ENCODE data around the gene DDX31.

Gene DDX31

GRCh38 chr9:132645306-132645705, 24.5 kb downstream of the DDX31 start:
- in situ Hi-C loops (cut with MboI; ENCODE audit: low pct_unique_long_range_greater_than_20kb, low sequenced_read_pairs), result no loop called here

DNA sequence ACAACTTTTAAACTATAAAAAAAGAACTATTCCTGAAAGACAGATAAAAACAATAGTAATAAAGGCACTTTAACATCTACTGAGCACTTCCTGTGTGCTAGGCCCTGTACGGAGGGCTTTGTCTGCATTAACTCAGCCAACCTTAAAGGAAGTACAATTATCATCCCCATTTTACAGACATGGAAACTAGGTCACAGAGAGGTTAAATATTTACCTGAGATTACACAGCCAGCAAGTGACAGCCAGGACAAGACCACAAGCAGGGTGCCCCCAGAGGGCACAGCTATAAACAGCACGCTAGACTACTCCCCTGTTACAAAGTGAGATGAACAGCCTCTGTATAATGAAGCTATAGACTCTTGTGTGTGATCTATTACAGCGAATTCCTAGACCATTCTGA, 25.5 kb downstream of the DDX31 start:
- in situ Hi-C loops (cut with MboI; ENCODE audit: low pct_unique_long_range_greater_than_20kb, low sequenced_read_pairs), result no loop called here

More at GRCh38 chr9:132645306-132645705, 24.5 kb downstream of the DDX31 start:
- DNase-seq, result no peak

DNA sequence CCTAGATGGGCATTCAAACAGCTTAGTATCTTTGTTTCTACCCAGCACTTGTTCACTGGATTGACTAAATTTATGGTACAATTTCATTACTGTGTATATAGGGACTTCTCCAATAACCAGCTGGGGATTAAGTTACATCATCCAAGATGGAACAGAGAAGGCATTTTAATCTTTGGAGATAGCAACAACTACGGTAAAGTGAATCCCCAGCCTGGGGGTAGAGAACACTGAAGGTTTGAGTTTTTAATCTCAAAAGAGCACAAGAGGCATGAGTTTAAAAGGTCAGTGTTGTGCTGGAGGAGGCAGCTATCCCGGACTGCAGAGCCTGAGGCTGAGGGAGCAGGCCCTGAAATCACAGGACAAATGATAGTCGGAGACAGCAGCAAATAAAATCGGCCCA, 28.6 kb downstream of the DDX31 start:
- no peak for DNase-seq
- in situ Hi-C loops (cut with MboI; ENCODE audit: low pct_unique_long_range_greater_than_20kb, low sequenced_read_pairs), result no loop called here

More for the DNA sequence above, 25.5 kb downstream of the DDX31 start:
- peak; percentile 19 for DNase-seq

- in situ Hi-C loops (cut with MboI; ENCODE audit: low pct_unique_long_range_greater_than_20kb, low sequenced_read_pairs), result no loop called here
- no peak for DNase-seq
Measured at GRCh38 chr9:132639322-132639721, 30.5 kb downstream of the DDX31 start.

DNA sequence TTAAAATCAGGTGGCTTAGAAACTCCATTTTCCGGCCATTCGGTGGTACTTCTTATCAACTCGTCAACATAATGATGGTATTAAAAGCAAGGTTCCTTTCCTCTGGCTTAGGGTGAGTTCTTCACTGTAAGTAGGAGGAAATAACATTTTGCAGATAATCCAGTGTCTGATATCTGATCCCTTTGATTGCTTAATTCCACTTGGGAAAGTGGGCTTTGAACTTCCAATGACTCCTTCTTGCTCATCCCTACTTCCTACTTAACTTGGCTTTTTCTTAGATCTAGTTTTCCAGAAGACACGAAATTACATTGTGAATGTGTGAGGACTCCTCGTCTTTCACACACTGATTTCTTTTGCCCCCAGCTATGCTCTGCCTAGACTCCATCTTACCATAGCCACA, 31.5 kb downstream of the DDX31 start:
- in situ Hi-C loops (cut with MboI; ENCODE audit: low pct_unique_long_range_greater_than_20kb, low sequenced_read_pairs), result no loop called here
- no peak for DNase-seq

DNA sequence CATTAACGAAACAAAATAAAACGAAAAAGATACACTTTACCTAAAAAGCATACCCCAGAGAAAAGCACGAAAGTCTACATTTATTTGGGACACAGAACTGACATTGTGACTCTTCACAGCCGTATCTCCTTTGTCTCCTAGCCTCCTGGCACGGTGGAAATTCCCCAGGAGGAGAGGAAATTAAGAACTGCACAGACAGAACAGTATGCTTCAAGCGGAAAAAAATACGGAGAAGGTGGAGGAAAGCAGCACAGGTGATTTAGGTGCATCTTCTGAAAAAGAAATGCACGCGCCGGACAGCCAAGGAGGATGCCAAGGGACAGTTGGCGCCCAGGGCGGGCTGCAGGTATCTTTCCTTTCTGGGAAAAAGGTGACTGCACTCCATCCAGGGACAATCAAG, 32.0 kb downstream of the DDX31 start:
- DNase-seq, result no peak
- in situ Hi-C loops (cut with MboI; ENCODE audit: low pct_unique_long_range_greater_than_20kb, low sequenced_read_pairs), result no loop called here

- no peak for DNase-seq
- in situ Hi-C loops (cut with MboI; ENCODE audit: low pct_unique_long_range_greater_than_20kb, low sequenced_read_pairs), result no loop called here
Measured at GRCh38 chr9:132637351-132637750, 32.4 kb downstream of the DDX31 start.

GRCh38 chr9:132634327-132634726, 35.5 kb downstream of the DDX31 start:
- DNase-seq, result no peak
- in situ Hi-C loops (cut with MboI; ENCODE audit: low pct_unique_long_range_greater_than_20kb, low sequenced_read_pairs), result no loop called here

- in situ Hi-C loops (cut with MboI; ENCODE audit: low pct_unique_long_range_greater_than_20kb, low sequenced_read_pairs), result no loop called here
- DNase-seq, result no peak
Measured at GRCh38 chr9:132632413-132633129, 37.2 kb downstream of the DDX31 start.

DNA sequence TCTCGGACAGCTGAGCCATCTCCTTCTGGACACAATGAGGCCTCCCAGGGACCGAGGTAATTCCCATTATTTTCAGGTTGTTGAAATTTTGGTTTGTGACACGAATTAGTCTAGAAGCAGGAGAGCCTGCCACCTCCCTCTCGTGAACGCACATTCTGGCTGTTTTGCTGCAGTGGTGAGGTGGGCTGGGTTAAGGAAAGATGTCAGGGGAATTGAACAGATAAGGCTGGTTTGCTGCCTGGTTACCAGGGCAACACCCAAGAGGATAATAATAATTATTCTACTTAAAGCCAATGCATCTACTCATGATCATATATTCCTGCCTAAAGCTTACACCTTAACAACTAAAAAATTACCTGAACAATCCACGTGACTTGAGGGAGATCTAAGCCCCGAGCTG, 38.1 kb downstream of the DDX31 start:
- DNase-seq, result no peak

DNA sequence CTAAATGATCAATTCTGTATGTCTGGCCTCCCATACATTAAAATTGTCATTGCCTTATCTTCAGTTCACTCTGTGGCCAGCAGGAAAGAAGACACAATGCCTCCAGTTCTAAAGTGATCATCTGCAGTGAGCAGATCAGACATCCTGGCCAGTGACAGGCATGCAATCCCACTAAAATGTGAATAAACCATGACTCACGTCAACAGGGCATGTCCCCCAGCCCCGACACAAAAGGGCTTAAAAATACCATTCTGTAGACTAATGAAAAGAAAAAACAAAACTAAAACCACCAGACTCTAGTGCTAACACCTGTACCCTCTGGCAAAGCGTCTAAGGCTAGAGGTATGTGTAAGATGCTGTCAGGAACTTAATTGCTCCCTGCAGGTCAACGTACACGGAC, 38.5 kb downstream of the DDX31 start:
- in situ Hi-C loops (cut with MboI; ENCODE audit: low pct_unique_long_range_greater_than_20kb, low sequenced_read_pairs), result no loop called here
- DNase-seq, result no peak

More for the DNA sequence above, 38.1 kb downstream of the DDX31 start:
- in situ Hi-C loops (cut with MboI; ENCODE audit: low pct_unique_long_range_greater_than_20kb, low sequenced_read_pairs), result no loop called here

GRCh38 chr9:132630811-132631210, 39.0 kb downstream of the DDX31 start:
- DNase-seq, result no peak
- in situ Hi-C loops (cut with MboI; ENCODE audit: low pct_unique_long_range_greater_than_20kb, low sequenced_read_pairs), result no loop called here

GRCh38 chr9:132630116-132630515, 39.7 kb downstream of the DDX31 start:
- in situ Hi-C loops (cut with MboI; ENCODE audit: low pct_unique_long_range_greater_than_20kb, low sequenced_read_pairs), result no loop called here

DNA sequence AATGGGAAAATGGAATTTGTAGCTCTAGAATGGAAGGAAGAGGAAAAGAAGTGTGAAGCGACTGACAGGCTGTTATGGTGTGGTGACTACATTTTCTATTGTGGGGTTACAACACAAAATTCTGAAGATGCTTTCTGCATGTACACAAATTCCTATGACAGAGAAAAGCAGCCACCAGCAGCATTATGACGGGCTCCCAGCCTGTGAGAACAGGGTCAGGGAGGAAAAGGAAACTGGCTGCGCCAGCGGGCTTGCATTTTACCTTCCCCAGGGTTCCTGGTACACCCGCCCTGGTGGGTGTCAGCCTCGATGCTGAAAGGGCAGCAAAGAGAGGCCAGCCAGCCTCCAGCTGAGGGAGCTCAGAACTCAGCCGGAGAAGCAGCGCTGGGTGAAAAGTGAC, 41.0 kb downstream of the DDX31 start:
- DNase-seq, result no peak
- in situ Hi-C loops (cut with MboI; ENCODE audit: low pct_unique_long_range_greater_than_20kb, low sequenced_read_pairs), result no loop called here

More at GRCh38 chr9:132630116-132630515, 39.7 kb downstream of the DDX31 start:
- DNase-seq, result no peak

DNA sequence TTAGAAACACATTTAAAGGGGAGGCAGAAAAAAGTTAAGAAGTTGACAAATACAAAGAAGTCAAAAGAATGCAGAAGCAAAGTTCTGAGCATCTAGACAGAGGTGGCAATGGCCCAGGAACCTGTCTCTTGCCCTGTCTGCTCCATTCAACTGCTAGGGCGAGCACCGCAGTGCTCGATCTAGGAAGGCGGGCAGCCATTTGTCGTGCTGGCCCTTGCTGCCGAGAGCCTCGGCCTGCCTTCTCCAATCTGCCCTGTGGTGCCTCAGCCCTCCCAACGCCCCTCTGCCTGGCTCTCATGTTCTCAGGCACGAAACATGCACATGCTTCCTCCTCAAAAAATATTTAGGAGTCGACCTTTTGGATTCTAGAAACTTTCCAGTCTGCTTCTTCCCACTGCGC, 42.2 kb downstream of the DDX31 start:
- in situ Hi-C loops (cut with MboI; ENCODE audit: low pct_unique_long_range_greater_than_20kb, low sequenced_read_pairs), result no loop called here
- DNase-seq, result no peak

DNA sequence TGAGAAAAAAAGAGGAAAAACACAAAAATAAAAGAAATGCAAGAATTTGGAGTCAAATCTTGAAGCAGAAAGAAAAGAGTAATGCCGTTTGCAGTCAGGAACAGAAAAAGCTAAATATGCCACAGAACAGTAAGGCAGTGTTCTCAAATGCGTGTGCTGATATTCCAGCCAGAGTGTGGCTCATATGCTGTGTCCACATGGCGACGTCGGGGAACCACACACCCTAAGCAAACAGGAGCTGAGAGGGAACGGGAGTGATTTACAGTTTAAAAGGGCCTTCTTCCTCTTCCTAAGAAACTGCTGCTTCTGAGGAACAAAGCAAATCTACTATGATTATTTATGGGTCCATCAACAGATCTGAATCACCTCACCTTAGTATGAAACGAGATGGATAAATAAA, 42.7 kb downstream of the DDX31 start:
- in situ Hi-C loops (cut with MboI; ENCODE audit: low pct_unique_long_range_greater_than_20kb, low sequenced_read_pairs), result no loop called here
- DNase-seq, result no peak

DNA sequence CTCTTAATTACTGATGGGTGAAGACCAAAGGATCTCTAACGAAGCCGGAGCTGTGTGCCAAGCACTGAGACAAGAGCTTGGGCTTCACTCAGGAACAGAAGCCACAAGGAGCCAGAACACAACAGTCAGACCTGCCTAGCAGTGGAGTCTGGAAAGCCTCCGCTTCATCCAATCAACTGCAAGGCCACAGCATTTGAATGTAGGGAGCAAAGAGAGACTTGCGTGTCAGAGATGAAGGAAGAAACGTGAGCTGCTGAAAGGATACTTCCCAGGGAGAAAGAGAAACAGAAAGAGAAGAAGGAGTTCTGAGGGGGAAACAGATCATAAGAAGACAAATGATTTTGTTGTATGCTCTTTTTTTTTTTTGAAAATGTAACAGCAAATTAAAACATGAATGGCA, 43.5 kb downstream of the DDX31 start:
- in situ Hi-C loops (cut with MboI; ENCODE audit: low pct_unique_long_range_greater_than_20kb, low sequenced_read_pairs), result no loop called here
- DNase-seq, result no peak

GRCh38 chr9:132622159-132622558, 47.6 kb downstream of the DDX31 start:
- no peak for DNase-seq
- in situ Hi-C loops (cut with MboI; ENCODE audit: low pct_unique_long_range_greater_than_20kb, low sequenced_read_pairs), result no loop called here

- DNase-seq, result no peak
- in situ Hi-C loops (cut with MboI; ENCODE audit: low pct_unique_long_range_greater_than_20kb, low sequenced_read_pairs), result no loop called here
Measured at GRCh38 chr9:132616725-132617124, 53.1 kb downstream of the DDX31 start.

DNA sequence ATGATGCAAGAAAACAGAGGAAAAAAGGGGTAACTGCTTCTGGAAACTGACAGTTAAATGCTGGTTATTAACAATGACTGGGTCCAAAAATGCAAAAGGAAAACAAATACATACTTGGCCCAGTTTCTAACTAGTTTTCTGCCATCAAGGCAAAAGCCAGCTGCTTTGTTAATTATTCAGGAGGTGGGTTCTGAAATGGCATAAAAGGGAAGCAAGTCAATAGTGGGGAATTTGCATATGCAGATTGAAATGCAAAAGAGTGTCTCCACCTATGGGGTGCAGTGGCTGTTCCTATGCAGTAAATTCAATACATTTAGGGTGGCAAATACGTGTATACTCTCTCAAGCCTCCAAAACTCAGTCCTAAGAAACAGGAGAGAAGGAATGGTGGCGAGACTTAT, 54.0 kb downstream of the DDX31 start:
- in situ Hi-C loops (cut with MboI; ENCODE audit: low pct_unique_long_range_greater_than_20kb, low sequenced_read_pairs), result no loop called here
- DNase-seq, result no peak

DNA sequence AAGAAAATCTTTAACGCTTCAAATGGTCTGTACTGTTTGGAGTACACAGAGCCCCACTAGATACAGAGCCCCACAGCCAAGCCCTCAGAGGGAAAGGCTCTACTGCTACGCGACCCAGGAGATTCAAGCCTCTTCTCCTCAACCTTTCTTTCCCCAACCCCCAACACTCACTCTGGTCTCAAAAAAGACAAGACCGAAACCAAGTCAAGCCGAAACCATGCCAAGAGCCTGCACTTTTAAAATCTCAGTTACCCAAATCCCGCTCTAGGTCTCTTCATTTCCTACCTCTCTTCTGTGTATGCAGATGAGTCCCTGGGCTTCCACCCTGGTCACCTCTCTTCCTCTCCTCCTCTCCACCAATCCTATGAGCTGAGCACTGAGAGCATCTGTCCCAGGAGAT, 55.5 kb downstream of the DDX31 start:
- in situ Hi-C loops (cut with MboI; ENCODE audit: low pct_unique_long_range_greater_than_20kb, low sequenced_read_pairs), result no loop called here

More for the DNA sequence above, 55.5 kb downstream of the DDX31 start:
- no peak for DNase-seq

Data from KBM-7 (cell line).